GM18861 (cell line): ENCODE measurements around the gene PPP1R16B.

Experiments
- ATAC-seq: cut with Tn5 transposase; IDR thresholded peaks from one replicate; pipeline ENCODE4 v1.9.1; 2021; ENCODE audit not compliant: unreplicated experiment

Gene PPP1R16B

DNA sequence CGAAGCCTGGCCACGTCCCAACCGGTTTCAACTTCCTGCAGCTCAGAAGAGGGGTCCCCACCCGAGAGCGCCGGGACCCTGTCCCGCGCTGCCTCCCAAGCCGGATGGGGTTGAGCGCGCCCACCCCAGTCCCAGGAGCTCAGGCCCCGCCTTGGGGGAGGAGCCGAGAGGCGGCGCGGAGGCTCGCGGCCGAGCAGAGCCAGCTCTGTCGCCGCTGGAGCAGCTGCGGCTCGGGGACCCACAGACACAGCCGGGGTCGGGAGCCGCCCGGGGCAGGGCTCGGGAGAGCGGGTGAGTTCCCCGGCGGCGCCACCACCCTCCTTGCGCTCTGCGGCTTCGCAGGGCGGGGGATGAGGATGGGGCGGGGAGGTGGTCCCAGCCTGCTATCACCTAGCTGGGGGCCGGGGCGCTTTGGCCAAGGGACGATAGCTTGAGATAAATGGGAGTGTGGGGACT lies at the start of gene PPP1R16B:
PPP1R16B (plus strand) TSS at position 196 of the 456 bp plus-strand sequence. CDS start 30,229 bp downstream, outside the sequence.
- no peak for ATAC-seq

DNA sequence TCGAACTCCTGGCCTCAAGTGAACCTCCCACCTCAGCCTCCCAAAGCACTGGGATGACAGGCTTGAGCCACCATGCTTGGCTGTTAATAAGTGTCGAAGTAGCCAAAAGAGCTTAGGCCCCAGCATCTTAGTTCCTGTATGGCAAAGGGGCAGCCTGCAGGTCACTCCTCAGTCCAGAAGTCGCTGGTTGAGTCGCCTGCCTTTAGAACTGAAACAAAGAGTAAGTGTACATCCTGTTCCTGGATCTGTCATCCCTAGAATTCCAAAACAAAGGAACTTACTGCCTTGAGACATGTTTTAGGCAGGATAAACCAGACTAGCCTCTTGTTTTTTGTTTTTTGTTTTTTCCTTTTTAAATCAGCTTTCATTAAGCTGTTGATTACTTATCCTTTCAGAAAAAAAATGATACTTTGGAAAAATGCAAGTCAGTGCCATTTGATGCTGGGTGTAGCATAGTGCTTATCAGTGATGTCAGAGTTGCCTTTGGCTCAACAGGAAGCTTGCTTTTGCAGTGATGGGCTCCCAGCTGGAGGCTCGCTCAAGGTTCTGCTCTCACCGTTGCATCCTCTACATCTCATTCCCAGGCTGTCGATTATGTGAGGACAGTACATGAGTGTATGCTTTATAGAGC lies 48.2 kb upstream of the PPP1R16B start:
- no peak for ATAC-seq

GRCh38 chr20:38759106-38759505 lies 46.4 kb upstream of the PPP1R16B start:
- ATAC-seq, result no peak

GRCh38 chr20:38760978-38761377 lies 44.5 kb upstream of the PPP1R16B start:
- no peak for ATAC-seq

DNA sequence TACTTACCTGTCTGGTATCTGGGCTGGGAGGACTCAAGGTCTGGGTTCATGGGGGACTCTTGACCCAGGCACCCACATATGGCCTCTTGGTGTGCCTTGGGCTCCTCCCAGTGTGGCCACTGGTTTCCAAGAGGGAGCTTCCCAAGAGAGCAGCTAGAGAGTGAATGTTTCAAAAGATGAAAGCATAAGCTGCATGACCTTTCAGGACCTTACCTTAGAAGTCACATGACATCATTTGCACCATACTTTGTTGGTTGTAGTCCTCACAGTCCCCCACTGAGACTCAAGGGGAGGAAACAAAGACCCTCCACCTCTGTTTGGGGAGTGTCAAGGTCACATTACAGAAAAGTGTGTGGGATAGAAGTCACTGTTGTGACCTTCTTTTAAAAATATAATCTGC lies 43.3 kb upstream of the PPP1R16B start:
- no peak for ATAC-seq

GRCh38 chr20:38763616-38764015 lies 41.9 kb upstream of the PPP1R16B start:
- ATAC-seq, result no peak

DNA sequence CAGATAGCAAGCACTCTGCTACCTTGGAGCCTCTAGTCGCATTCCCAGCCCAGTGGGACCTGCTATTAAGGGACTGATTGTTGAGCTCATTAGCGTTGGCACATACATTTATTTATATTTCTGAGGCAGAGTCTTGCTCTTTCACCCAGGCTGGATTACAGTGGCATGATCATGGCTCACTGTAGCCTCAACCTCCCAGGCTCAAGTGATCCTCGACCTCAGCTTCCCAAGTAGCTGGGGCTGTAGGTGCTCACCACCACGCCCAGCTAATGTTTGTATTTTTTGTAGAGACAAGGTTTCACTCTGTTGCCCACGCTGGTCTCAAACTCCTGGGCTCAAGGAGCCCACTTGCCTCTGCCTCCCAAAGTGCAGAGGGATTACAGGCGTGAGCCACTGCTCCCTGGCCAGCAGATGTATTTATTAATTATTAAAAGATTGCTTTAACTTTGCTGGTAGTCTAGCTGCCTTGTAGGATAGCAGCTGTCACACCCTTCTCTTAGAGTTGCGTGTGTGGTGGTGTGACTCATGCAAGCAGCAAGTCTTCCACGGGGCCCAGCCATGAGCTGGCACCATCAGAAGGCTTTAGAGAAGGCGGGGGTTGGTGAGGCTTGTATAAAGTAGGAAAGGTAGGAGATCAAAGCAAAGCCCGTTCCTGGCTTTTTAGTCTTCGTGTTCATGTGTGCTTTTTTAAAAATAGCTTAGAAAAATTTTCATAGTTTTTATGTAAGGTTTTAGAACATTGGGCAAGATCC lies 40.8 kb upstream of the PPP1R16B start:
- ATAC-seq, result no peak

GRCh38 chr20:38766071-38766470 lies 39.4 kb upstream of the PPP1R16B start:
- no peak for ATAC-seq

DNA sequence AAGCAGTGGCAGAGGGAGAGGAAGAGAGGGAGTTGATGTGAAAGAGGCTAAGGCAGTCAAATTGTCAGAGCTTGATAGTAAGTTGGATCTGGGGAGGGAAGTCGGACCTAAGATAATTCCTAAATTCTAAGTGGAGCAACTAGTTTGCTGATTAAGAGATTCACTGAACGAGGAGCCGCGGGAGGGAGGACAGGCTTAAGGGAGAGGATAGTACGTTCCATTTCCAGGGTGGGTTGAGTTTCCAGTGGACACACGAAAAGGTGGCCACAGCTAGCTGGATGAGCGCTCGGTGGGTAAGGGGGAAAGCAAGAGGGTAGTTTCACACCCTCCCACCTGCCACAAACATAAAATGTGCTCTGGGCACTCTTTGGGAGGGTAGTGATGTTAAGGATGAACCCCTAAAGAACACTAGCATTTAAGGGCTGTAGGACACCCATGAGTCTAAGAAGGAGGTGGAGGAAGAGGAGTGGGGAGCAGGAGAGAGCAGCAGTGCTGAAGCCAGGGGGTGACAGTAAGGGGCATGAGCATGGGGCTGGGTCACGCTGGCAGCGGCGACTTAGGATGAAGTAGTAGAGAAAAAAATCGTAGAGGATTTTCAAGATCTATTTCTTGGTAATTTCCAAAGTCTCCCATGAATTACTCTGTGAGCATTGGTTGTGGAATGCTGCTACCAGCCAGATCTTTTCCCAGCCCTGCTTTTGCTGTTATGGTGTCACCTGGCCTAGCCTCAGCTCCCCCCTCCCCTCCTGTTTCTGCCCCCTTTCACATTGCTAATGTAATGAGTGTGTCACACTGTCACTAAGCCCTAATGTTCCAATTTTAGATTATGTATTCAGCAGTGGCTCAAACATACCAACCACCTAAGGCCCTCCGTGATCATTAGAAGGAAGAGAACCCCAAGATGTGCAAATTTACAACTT lies 35.9 kb upstream of the PPP1R16B start:
- ATAC-seq, result no peak

DNA sequence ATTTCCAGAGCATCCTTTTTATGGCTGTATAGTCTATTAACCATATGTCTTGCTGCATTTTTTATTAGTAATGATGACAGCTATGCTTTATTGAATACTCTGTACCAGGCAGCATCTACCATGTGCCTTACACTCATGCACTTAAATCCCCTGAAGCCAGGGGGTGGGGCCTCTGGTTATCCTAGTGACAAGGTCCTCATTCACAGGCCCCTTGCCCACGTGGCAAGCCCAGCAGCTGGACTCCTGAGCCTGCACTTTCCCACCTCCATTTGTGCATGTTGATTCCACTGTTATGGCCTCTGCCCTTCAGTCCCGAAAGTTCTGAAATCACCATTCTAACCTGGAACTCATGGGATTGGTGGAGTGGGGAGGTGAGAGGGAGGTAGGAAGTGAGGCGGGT lies 35.0 kb upstream of the PPP1R16B start:
- ATAC-seq, result no peak

DNA sequence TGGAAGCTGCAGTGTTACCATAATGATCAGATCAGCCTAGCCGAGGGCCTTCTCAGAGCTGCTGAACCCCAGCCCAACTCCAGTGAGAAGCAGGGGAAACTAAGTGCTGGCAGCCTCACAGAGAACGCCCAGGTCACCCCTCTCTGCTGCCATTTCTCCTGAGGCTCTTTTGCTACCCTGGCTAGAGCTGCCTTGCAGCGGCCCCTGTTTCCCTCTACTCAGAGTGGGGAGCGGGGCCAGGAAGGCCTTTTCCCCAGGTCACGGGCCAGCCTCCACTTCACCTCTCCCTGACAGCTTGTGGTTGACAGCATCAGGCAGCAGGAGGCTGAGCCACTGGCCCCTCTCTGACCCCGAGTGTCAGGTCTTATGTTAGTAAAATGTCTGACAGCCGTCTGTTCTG lies 34.5 kb upstream of the PPP1R16B start:
- no peak for ATAC-seq

GRCh38 chr20:38771621-38772020 lies 33.9 kb upstream of the PPP1R16B start:
- ATAC-seq, result no peak

GRCh38 chr20:38774167-38774566 lies 31.3 kb upstream of the PPP1R16B start:
- ATAC-seq, result no peak

DNA sequence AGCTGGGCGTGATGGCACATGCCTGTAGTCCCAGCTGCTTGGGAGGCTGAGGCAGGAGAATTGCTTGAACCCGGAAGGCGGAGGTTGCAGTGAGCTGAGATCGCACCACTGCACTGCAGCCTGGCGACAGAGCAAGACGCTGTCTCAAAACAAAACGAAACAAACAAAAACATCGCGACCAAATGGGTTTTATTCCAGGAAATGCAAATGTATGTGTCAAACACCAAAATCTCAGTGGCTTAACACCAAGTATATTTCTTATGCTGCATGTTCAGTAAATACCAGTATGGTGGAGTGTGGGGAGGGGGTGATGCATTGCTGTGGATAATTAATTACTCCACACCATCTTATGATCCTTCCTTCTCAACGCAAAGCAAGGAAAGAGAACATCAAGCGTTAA lies 29.1 kb upstream of the PPP1R16B start:
- ATAC-seq, result no peak

GRCh38 chr20:38779247-38780097 lies 26.0 kb upstream of the PPP1R16B start:
- no peak for ATAC-seq

DNA sequence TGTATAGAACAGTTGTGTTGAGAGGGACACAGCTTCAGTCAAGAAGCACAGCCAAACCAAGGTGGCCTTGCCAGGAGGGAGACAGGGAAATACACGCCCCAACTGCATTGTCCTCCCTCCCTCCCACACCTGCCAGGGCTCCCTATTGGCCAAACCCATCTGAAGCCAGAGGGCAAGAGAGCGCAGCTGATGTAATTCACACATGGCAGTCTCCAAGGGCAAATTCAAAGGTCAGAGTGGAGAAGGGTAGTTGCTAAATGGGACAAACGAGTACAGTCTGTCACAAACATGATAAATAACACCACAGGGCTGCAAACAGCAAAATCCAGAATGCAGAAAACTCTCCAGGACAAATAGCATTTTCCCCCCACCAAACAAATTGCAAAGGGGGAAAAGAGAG lies 23.2 kb upstream of the PPP1R16B start:
- ATAC-seq, result no peak

DNA sequence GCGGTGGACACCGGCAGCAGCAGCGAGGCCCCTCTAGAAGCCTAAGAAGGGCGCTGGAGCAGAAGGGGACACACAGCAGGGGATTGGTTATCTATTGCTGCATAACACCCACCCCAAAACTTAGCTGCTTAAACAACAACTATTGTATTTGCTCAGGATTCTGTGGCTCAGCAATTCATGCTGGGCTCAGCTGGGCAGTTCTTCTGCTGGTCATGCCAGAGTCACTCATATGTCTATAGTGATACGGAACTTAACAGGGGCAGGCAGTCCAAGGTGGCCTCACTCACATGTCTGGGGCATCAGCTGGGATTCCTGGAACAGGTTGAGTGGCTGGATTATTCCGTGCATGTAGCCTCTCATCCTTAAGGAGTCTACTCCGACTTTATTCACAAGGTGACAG lies 17.6 kb upstream of the PPP1R16B start:
- no peak for ATAC-seq

DNA sequence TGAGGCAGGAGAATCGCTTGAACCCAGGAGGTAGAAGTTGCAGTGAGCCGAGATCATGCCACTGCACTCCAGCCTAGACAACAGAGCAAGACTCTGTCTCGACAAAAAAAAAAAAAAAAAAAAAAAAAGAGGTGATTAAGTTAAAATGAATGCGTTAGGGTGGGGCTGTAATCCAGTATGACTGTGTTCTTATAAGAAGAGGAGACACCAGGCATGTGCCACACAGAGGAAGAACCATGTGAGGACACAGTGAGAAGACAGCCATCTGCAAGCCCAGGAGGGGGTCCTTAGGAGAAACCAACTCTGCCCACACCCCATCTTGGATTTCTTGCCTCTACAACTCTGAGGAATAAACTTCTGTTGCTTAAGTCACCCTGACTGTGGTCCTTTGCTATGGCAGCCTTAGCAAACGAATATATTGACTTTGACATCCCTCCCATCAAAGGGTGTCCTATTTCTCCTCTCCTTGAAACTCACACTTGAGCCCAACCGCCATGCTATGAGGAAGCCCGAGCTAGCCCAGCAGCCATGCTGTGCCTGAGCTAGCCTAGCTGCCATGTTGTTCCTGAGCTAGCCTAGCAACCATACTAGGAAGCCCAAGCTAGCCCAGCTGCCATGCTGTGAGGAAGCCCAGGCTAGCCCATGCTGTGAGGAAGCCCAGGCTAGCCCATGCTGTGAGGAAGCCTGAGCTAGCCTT lies 15.8 kb upstream of the PPP1R16B start:
- no peak for ATAC-seq

DNA sequence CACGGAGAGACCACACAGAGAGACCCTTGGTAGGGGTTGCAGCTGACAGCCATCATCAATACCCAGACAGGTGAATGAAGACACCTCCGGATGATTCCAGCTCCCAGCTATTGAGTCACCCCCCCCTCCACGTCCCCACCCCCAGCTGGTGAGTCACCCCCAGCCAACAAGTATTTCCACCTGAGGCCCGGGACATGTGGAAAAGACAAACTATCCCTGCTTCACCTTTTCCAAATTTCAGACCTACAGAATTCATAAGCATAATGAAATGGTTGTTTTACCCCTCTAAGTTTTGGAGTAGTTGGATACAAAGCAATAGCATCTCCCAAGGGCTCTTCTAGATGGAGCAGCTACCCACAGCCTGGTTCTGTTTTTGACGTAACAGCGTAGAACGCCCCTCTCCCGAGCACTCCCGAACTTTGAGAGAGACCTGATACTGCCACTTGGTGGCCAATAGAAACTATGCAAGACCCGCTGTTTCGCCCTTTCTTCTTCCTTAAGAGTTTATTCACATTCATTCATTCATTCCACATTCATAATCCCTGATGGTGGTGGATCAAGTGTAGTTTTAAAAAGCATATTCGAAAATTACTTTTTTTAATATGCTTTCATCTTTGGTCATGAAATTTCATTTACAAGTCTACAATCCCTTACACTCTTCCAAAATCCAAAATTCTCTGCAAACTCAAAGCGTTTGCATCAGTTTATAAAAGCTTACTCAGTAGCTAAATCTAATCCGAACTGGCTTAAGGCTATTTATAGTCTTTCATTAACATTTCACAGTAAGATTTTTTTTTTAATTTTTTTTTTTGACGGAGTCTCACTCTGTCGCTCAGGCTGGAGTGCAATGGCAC lies 15.1 kb upstream of the PPP1R16B start:
- ATAC-seq, result no peak
